ENCODE results near the gene ATOH7. TPM values are rescaled to one million over a fixed set of nuclear protein-coding genes. Genes with fewer than 3 reads are reported as not detected.

Gene ATOH7
- total RNA-seq: under 0.01 and 0.28 TPM in 2 replicates

GRCh38 chr10:68231817-68232251 lies at the start of gene ATOH7:
ATOH7 (minus strand) TSS chr10:68232113; CDS start chr10:68231677, 436 bp downstream.

Other genes starting within 250 kb of the ATOH7 start
- gene HERC4, start 156.8 kb downstream of the ATOH7 start, total RNA-seq: 133 and 152 TPM in 2 replicates
- 1.1 and 5.0 TPM in 2 replicates for gene MYPN, start 122.6 kb downstream of the ATOH7 start, total RNA-seq
- gene HNRNPH3, start 100.0 kb upstream of the ATOH7 start, total RNA-seq: 18.0 and 61.0 TPM in 2 replicates
- 6.1 and 7.3 TPM in 2 replicates for gene PBLD, start 100.8 kb upstream of the ATOH7 start, total RNA-seq
- 17.3 and 20.3 TPM in 2 replicates for gene RUFY2, start 175.2 kb upstream of the ATOH7 start, total RNA-seq
- gene DNA2, start 239.9 kb upstream of the ATOH7 start, total RNA-seq: 6.2 and 10.2 TPM in 2 replicates

Data from regular cardiac myocyte (primary cell).